IMR-90 (cell line): ENCODE results near the gene CCL13. TPM values are rescaled to one million over a fixed set of nuclear protein-coding genes. Genes with fewer than 3 reads are reported as not detected.

Source experiments
- ATAC-seq: fragments of 200-7000 bp; cut with Tn5 transposase; 2 replicates; pipeline ENCODE4 v1.9.1; 2020; ENCODE audit warnings: low read depth, mild to moderate bottlenecking, moderate library complexity
- BruUV-seq: library from RNA; stranded (reverse); fragments of 400-500 nt; replicated peaks from 2 replicates; lab custom pipeline; 2021; lab: Mats Ljungman, UMichigan
- CTCF ChIA-PET: fragments of 300-600 bp; formaldehyde crosslinking; extraction: SDS; loops from one replicate; lab custom pipeline; 2021; ENCODE audit warnings: antibody characterized with exemption; lab: Yijun Ruan, JAX
- POLR2A ChIA-PET: fragments of 300-600 bp; sonication (Branson Sonifier 250); formaldehyde crosslinking; loops from one replicate; lab custom pipeline; 2022; ENCODE audit warnings: antibody characterized with exemption; ENCODE audit not compliant: unreplicated experiment; lab: Charles Lee
- DNase-seq: peaks from one replicate; pipeline ENCODE4 v3.0.0; 2013
- H2AFZ ChIP-seq: replicated peaks from 2 replicates; pipeline ENCODE3; 2013; ENCODE audit warnings: low read length, mild to moderate bottlenecking; ENCODE audit not compliant: poor library complexity
- H2AK5ac ChIP-seq: 2 replicates; pipeline ENCODE4 v1.6.1; 2013; ENCODE audit warnings: low read depth, low read length, inconsistent platforms
- H2AK9ac ChIP-seq: replicated peaks from 2 replicates; pipeline ENCODE3; 2013; ENCODE audit warnings: mild to moderate bottlenecking, low read depth, low read length, moderate library complexity; ENCODE audit not compliant: poor library complexity
- H2BK120ac ChIP-seq: 2 replicates; pipeline ENCODE4 v1.6.1; 2013; ENCODE audit warnings: low read depth, low read length, inconsistent platforms
- H2BK15ac ChIP-seq: 3 replicates; pipeline ENCODE4 v1.6.1; 2013; ENCODE audit warnings: low read depth, low read length, inconsistent platforms
- H2BK20ac ChIP-seq: 2 replicates; pipeline ENCODE4 v1.6.1; 2013; ENCODE audit warnings: low read depth, mild to moderate bottlenecking, inconsistent platforms, low read length, moderate library complexity
- H2BK5ac ChIP-seq: 2 replicates; pipeline ENCODE4 v1.6.1; 2013; ENCODE audit warnings: mild to moderate bottlenecking, low read depth, low read length, inconsistent platforms; ENCODE audit not compliant: poor library complexity, severe bottlenecking
- H3K14ac ChIP-seq: replicated peaks from 2 replicates; pipeline ENCODE4 v1.6.1; 2013; ENCODE audit warnings: low read depth, low read length, inconsistent platforms
- H3K18ac ChIP-seq: 2 replicates; pipeline ENCODE4 v1.6.1; 2013; ENCODE audit warnings: low read depth, low read length, control low read depth
- H3K23ac ChIP-seq: 2 replicates; pipeline ENCODE4 v1.6.1; 2013; ENCODE audit warnings: low read depth, low read length, inconsistent platforms
- H3K27ac ChIP-seq: 2 replicates; pipeline ENCODE4 v1.5.1; 2013; ENCODE audit warnings: mild to moderate bottlenecking, control low read depth, low read length; ENCODE audit not compliant: insufficient read depth
- H3K27me3 ChIP-seq: 2 replicates; pipeline ENCODE4 v1.6.1; 2013; ENCODE audit warnings: low read length; ENCODE audit not compliant: control insufficient read depth, insufficient read depth
- H3K36me3 ChIP-seq: 2 replicates; pipeline ENCODE4 v1.6.1; 2013; ENCODE audit warnings: low read length, mixed read lengths; ENCODE audit not compliant: control insufficient read depth, insufficient read depth
- H3K4ac ChIP-seq: 2 replicates; pipeline ENCODE4 v1.6.1; 2013; ENCODE audit warnings: low read depth, low read length, inconsistent platforms
- H3K4me1 ChIP-seq: 2 replicates; pipeline ENCODE4 v1.6.1; 2013; ENCODE audit warnings: low read length, mixed read lengths; ENCODE audit not compliant: control insufficient read depth, insufficient read depth
- H3K4me2 ChIP-seq: 2 replicates; pipeline ENCODE4 v1.6.1; 2013; ENCODE audit warnings: low read depth, mild to moderate bottlenecking, control low read depth, low read length, moderate library complexity
- H3K4me3 ChIP-seq: 2 replicates; pipeline ENCODE4 v1.5.1; 2013; ENCODE audit warnings: low read depth, mild to moderate bottlenecking, control low read depth, low read length, moderate library complexity; ENCODE audit not compliant: insufficient read depth
- H3K56ac ChIP-seq: 2 replicates; pipeline ENCODE4 v1.6.1; 2013; ENCODE audit warnings: low read length, inconsistent platforms; ENCODE audit not compliant: insufficient read depth; ENCODE audit errors: extremely low read depth
- H3K79me1 ChIP-seq, 2 experiments: 2 replicates each; pipeline ENCODE4 v1.6.1; 2013; ENCODE audit warnings: low read length in 2 of 2, inconsistent platforms in 1 of 2, low read depth in 1 of 2
- H3K9ac ChIP-seq: 2 replicates; pipeline ENCODE4 v1.6.1; 2013; ENCODE audit warnings: low read depth, low read length, control low read depth
- H3K9me1 ChIP-seq: 2 replicates; pipeline ENCODE4 v1.6.1; 2013; ENCODE audit warnings: low read length, inconsistent platforms; ENCODE audit not compliant: insufficient read depth
- H3K9me3 ChIP-seq: 2 replicates; pipeline ENCODE4 v1.6.1; 2013; ENCODE audit warnings: low read length; ENCODE audit not compliant: control insufficient read depth, insufficient read depth
- H4K20me1 ChIP-seq: 2 replicates; pipeline ENCODE4 v1.6.1; 2013; ENCODE audit warnings: low read length, inconsistent platforms; ENCODE audit not compliant: insufficient read depth
- H4K5ac ChIP-seq: 2 replicates; pipeline ENCODE4 v1.6.1; 2013; ENCODE audit warnings: mild to moderate bottlenecking, low read depth, low read length, control low read depth
- H4K8ac ChIP-seq, 2 experiments: 2 replicates each; pipeline ENCODE4 v1.6.1; 2013; ENCODE audit warnings: low read depth in 2 of 2, low read length in 2 of 2, control low read depth in 1 of 2, inconsistent platforms in 1 of 2
- H4K91ac ChIP-seq: 2 replicates; pipeline ENCODE4 v1.6.1; 2013; ENCODE audit warnings: low read depth, low read length, inconsistent platforms; ENCODE audit not compliant: insufficient read depth
- USF2 ChIP-seq: fragments of 150-350 bp; IDR thresholded peaks from 2 replicates; pipeline ENCODE4 v1.6.1; 2017; ENCODE audit warnings: mild to moderate bottlenecking, antibody characterized with exemption, low read length, low read depth
- WGBS, 2 experiments: methylation state at CpG; one replicate each; pipeline versions ENCODE4 v1.1.5 to v1.1.7; 2013; ENCODE audit warnings: missing lambda C conversion rate in 2 of 2; ENCODE audit not compliant: insufficient read length in 1 of 2; ENCODE audit errors: extremely low coverage in 2 of 2; 5-methylcytosine and 5-hydroxymethylcytosine counted together
- dilution Hi-C: fragments of 300-500 bp; cut with HindIII; formaldehyde crosslinking; loops from one replicate; pipeline ENCODE4 v1.14.3; 2018; ENCODE audit warnings: low sequenced_read_pairs; ENCODE audit not compliant: unreplicated experiment
- in situ Hi-C: fragments of 300-500 bp; cut with MboI; formaldehyde crosslinking; loops from 3 replicates; pipeline ENCODE4 v1.14.3; 2019; ENCODE audit warnings: low sequenced_read_pairs, inconsistent platforms, mixed read lengths
- intact Hi-C: fragments of 100-400 bp; cut with micrococcal nuclease; formaldehyde crosslinking; loops from 2 replicates; pipeline ENCODE4 v1.10.0; 2022
- polyA plus RNA-seq, 3 experiments: library from polyadenylated mRNA; depleted of rRNA; stranded (reverse); fragments of >200 nt; gene quantifications; 2 replicates each; pipeline ENCODE4 v1.2.3, GENCODE V29; 2012; ENCODE audit warnings: low replicate concordance in 1 of 3
- total RNA-seq: library from RNA; depleted of rRNA; stranded (reverse); fragments of >200 nt; gene quantifications from 2 replicates; pipeline ENCODE4 v1.2.3, GENCODE V29; 2012

CCL13 gene
- total and polyA plus RNA-seq, 2 of the 4 experiments (the other 2 are of a cell fraction): 0.18 TPM; not detected in 1

GRCh38 chr17:34337701-34338100 lies 18.6 kb upstream of the CCL13 start:
- Histone ChIP-seq H4K20me1 (no peaks in the 10 kb centered on the region), H3K27me3 (no peaks in the 10 kb centered on the region; the same call in 1 of the 2 replicates), H2AK5ac (no peak overlapping the region), H4K5ac (no peak overlapping the region), H3K36me3 (no peaks in the 10 kb centered on the region), H4K8ac (no peak overlapping the region), H3K27ac (no peak overlapping the region), H2BK120ac (no peak overlapping the region), H3K23ac (no peak overlapping the region), H3K79me1 (no peaks in the 10 kb centered on the region), H3K4me1 (no peaks in the 10 kb centered on the region), H2AFZ (no peak overlapping the region), H3K9me3 (no peaks in the 10 kb centered on the region), H3K14ac (no peak overlapping the region), H3K4me3 (no peak overlapping the region), H3K18ac (no peak overlapping the region), H4K91ac (no peak overlapping the region), H3K4ac (no peak overlapping the region), H3K4me2 (no peak overlapping the region), H3K9me1 (no peaks in the 10 kb centered on the region), H2BK15ac (no peak overlapping the region), H2BK20ac (no peak overlapping the region), H2AK9ac (no peak overlapping the region), H3K56ac (no peak overlapping the region), H2BK5ac (no peak overlapping the region), H3K9ac (no peak overlapping the region)
- intact Hi-C loops: no loop called here
- no peak for DNase-seq
- ChIA-PET CTCF (no interaction called here), POLR2A (no interaction called here)
- in situ Hi-C loops: loop anchor here (10.0 kb wide), 1 partner anchor 63 kb away; the partner anchor contains the start of gene CCL7
- dilution Hi-C loops: no loop called here
- ATAC-seq: no peak
- TF ChIP-seq USF2: no peak
- BruUV-seq: no TSS peak
- WGBS, 2 experiments: 40% methylated on average over 1 of the region's 1 CpG; no CpG with 5 or more reads in 1 of the 2 experiments
